H9 (cell line): ENCODE results near the gene NDUFB8. TPM values are rescaled to one million over a fixed set of nuclear protein-coding genes. Genes with fewer than 3 reads are reported as not detected.

ENCODE experiments used
- DNase-seq: peaks from one replicate; pipeline ENCODE4 v3.0.0-alpha.2; 2017
- H2AFZ ChIP-seq: one replicate; pipeline ENCODE4 v1.6.1; 2013; ENCODE audit warnings: mild to moderate bottlenecking, low read length, control low read depth, moderate library complexity
- H2AK5ac ChIP-seq: 2 replicates; pipeline ENCODE4 v1.6.1; 2013; ENCODE audit warnings: low read length, control low read depth, mixed read lengths; ENCODE audit not compliant: insufficient read length
- H2BK120ac ChIP-seq: one replicate; pipeline ENCODE4 v1.6.1; 2013; ENCODE audit warnings: low read depth, mild to moderate bottlenecking, low read length, control low read depth, inconsistent platforms; ENCODE audit not compliant: poor library complexity, severe bottlenecking
- H2BK12ac ChIP-seq: 2 replicates; pipeline ENCODE4 v1.6.1; 2013; ENCODE audit warnings: low read length, control low read depth, mixed read lengths, low read depth; ENCODE audit not compliant: insufficient read length
- H2BK15ac ChIP-seq: 2 replicates; pipeline ENCODE4 v1.6.1; 2013; ENCODE audit warnings: low read depth, low read length, control low read depth
- H2BK20ac ChIP-seq: one replicate; pipeline ENCODE4 v1.6.1; 2013; ENCODE audit warnings: low read depth, mild to moderate bottlenecking, low read length, control low read depth, inconsistent platforms; ENCODE audit not compliant: poor library complexity, severe bottlenecking
- H2BK5ac ChIP-seq: 2 replicates; pipeline ENCODE4 v1.6.1; 2013; ENCODE audit warnings: low read length, control low read depth, mixed read lengths; ENCODE audit not compliant: insufficient read length
- H3K14ac ChIP-seq: 2 replicates; pipeline ENCODE4 v1.6.1; 2013; ENCODE audit warnings: low read length, control low read depth; ENCODE audit not compliant: insufficient read depth
- H3K18ac ChIP-seq: 2 replicates; pipeline ENCODE4 v1.6.1; 2013; ENCODE audit warnings: low read depth, mild to moderate bottlenecking, mixed read lengths, low read length, control low read depth; ENCODE audit not compliant: insufficient read length
- H3K23ac ChIP-seq: 2 replicates; pipeline ENCODE4 v1.6.1; 2013; ENCODE audit warnings: low read length, control low read depth, mixed read lengths, low read depth; ENCODE audit not compliant: insufficient read length
- H3K23me2 ChIP-seq: 2 replicates; pipeline ENCODE4 v1.6.1; 2013; ENCODE audit warnings: low read depth, mild to moderate bottlenecking, mixed read lengths, low read length, control low read depth; ENCODE audit not compliant: insufficient read length, poor library complexity, severe bottlenecking
- H3K27ac ChIP-seq: 2 replicates; pipeline ENCODE4 v1.5.1; 2013; ENCODE audit warnings: low read length, control low read depth, mixed read lengths, low read depth; ENCODE audit not compliant: insufficient read length
- H3K27me3 ChIP-seq: 2 replicates; pipeline ENCODE4 v1.6.1; 2013; ENCODE audit warnings: low read length, control low read depth, inconsistent platforms; ENCODE audit not compliant: insufficient read depth
- H3K4ac ChIP-seq: 2 replicates; pipeline ENCODE4 v1.6.1; 2013; ENCODE audit warnings: low read depth, mild to moderate bottlenecking, control low read depth, inconsistent platforms, low read length, moderate library complexity
- H3K4me1 ChIP-seq: 2 replicates; pipeline ENCODE4 v1.6.1; 2013; ENCODE audit warnings: low read length, control low read depth, inconsistent platforms; ENCODE audit not compliant: insufficient read depth
- H3K4me2 ChIP-seq: 2 replicates; pipeline ENCODE4 v1.6.1; 2013; ENCODE audit warnings: low read length, control low read depth, mixed read lengths; ENCODE audit not compliant: insufficient read length, insufficient read depth
- H3K56ac ChIP-seq: 2 replicates; pipeline ENCODE4 v1.6.1; 2013; ENCODE audit warnings: low read depth, mild to moderate bottlenecking, mixed read lengths, low read length, control low read depth; ENCODE audit not compliant: insufficient read length
- H3K79me1 ChIP-seq: 2 replicates; pipeline ENCODE4 v1.6.1; 2013; ENCODE audit warnings: low read depth, mild to moderate bottlenecking, moderate library complexity, low read length, control low read depth, inconsistent platforms; ENCODE audit not compliant: insufficient read depth, poor library complexity, severe bottlenecking
- H3K79me2 ChIP-seq: 2 replicates; pipeline ENCODE4 v1.6.1; 2013; ENCODE audit warnings: low read length, control low read depth, inconsistent platforms; ENCODE audit not compliant: insufficient read depth
- H3K9ac ChIP-seq: 2 replicates; pipeline ENCODE4 v1.6.1; 2013; ENCODE audit warnings: low read length, control low read depth, mixed read lengths; ENCODE audit not compliant: insufficient read length; ENCODE audit errors: extremely low read depth
- H3K9me3 ChIP-seq: one replicate; pipeline ENCODE4 v1.6.1; 2013; ENCODE audit warnings: low read depth, low read length, inconsistent platforms; ENCODE audit not compliant: control insufficient read depth
- H3T11ph ChIP-seq: one replicate; pipeline ENCODE4 v1.6.1; 2013; ENCODE audit warnings: mild to moderate bottlenecking, low read length, control low read depth, inconsistent platforms
- H4K20me1 ChIP-seq: one replicate; pipeline ENCODE4 v1.6.1; 2013; ENCODE audit not compliant: control insufficient read depth, insufficient read length, insufficient read depth
- H4K5ac ChIP-seq: 2 replicates; pipeline ENCODE4 v1.6.1; 2013; ENCODE audit warnings: low read depth, mild to moderate bottlenecking, mixed read lengths, low read length, control low read depth; ENCODE audit not compliant: insufficient read length
- H4K8ac ChIP-seq: replicated peaks from 2 replicates; pipeline ENCODE4 v1.6.1; 2013; ENCODE audit warnings: low read length, control low read depth, mixed read lengths, low read depth; ENCODE audit not compliant: insufficient read length
- H4K91ac ChIP-seq: 2 replicates; pipeline ENCODE4 v1.6.1; 2013; ENCODE audit warnings: low read depth, mild to moderate bottlenecking, moderate library complexity, mixed read lengths, low read length, control low read depth; ENCODE audit not compliant: insufficient read length
- H3K27ac Mint-ChIP-seq, 3 experiments: 2 replicates in 2 of 3; 3 replicates in 1 of 3; pipeline ENCODE4 v1.8.0; 2020 to 2021; ENCODE audit warnings: mixed read lengths in 3 of 3, mild to moderate bottlenecking in 1 of 3, moderate library complexity in 1 of 3
- H3K27me3 Mint-ChIP-seq: 2 replicates; pipeline ENCODE4 v1.8.0; 2021; ENCODE audit warnings: low read depth, mild to moderate bottlenecking, moderate library complexity, mixed read lengths
- H3K36me3 Mint-ChIP-seq, 3 experiments: 2 replicates in 2 of 3; 3 replicates in 1 of 3; pipeline ENCODE4 v1.8.0; 2020 to 2021; ENCODE audit warnings: low read depth in 3 of 3, mixed read lengths in 3 of 3; ENCODE audit not compliant: insufficient read depth in 1 of 3
- H3K4me1 Mint-ChIP-seq, 2 experiments: 2 replicates each; pipeline ENCODE4 v1.8.0; 2020; ENCODE audit warnings: mixed read lengths in 2 of 2
- H3K4me3 Mint-ChIP-seq, 2 experiments: 2 replicates in 1 of 2; 3 replicates in 1 of 2; pipeline ENCODE4 v1.8.0; 2020 to 2021; ENCODE audit warnings: mild to moderate bottlenecking in 2 of 2, mixed read lengths in 2 of 2, moderate library complexity in 1 of 2
- H3K9me3 Mint-ChIP-seq, 2 experiments: 2 replicates in 1 of 2; 3 replicates in 1 of 2; pipeline ENCODE4 v1.8.0; 2020; ENCODE audit warnings: mild to moderate bottlenecking in 2 of 2, mixed read lengths in 2 of 2, moderate library complexity in 1 of 2
- WGBS: extraction: QIAGEN DNeasy Blood & Tissue Kit; methylation state at CpG from one replicate; pipeline ENCODE4 v1.1.7; 2013; ENCODE audit warnings: missing lambda C conversion rate, low lambda C conversion rate, mixed read lengths; ENCODE audit not compliant: insufficient read length; ENCODE audit errors: extremely low coverage; 5-methylcytosine and 5-hydroxymethylcytosine counted together
- total RNA-seq: library from RNA; stranded (reverse); gene quantifications from 2 replicates; pipeline ENCODE4 v1.2.1, GENCODE V29; 2021
- TF ChIP-seq, protein P1 (sequence below): fragments of 200-600 bp; sonication (generic); conservative IDR thresholded peaks from 3 replicates; pipeline ENCODE4 v1.8.0; 2021; ENCODE audit warnings: antibody characterized with exemption, mild to moderate bottlenecking

Gene NDUFB8
- total RNA-seq, 1 experiment from 2014 or later: 205 TPM

DNA sequence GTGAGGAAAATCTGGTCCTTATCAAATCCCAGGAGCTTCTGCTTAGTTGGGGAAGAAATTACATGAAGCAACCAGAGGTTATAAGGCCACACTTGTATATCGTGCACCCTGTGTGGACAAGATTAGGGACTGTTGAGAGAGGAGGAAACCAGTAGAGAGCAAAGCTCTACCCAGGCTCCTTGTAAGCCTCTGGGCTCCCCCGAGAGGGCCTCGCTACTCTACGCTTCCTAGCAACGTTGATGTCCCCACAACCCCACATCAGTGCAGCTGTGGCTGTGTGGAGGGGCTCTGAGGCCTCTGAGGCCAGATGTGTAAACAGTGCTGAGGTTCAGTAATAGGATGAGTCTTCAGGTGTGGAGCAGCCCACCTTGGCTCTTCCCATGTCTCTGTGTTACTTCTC, 22.1 kb upstream of the NDUFB8 start:
- Mint-ChIP-seq H3K4me3 (no peak overlapping the region), H3K4me1 (no peaks in the 10 kb centered on the region), H3K9me3 (no peaks in the 10 kb centered on the region), H3K27me3 (peaks cover 2% of the 10 kb centered on the region; the same call in 1 of the 2 replicates), H3K36me3 (peaks cover 24 to 56% (median 40%) of the 10 kb centered on the region in 3 experiments), H3K27ac (no peak overlapping the region)
- no peak overlapping the region for H4K91ac ChIP-seq
- H4K20me1 ChIP-seq: no peaks in the 10 kb centered on the region
- no peak overlapping the region for H2BK12ac ChIP-seq
- H3K4me1 ChIP-seq: no peaks in the 10 kb centered on the region
- H3K4ac ChIP-seq: no peak overlapping the region
- no peak overlapping the region for H2AK5ac ChIP-seq
- H3K79me2 ChIP-seq: no peaks in the 10 kb centered on the region
- no peak overlapping the region for H3K27ac ChIP-seq
- no peaks in the 10 kb centered on the region for H3K79me1 ChIP-seq
- TF ChIP-seq, protein P1, sequence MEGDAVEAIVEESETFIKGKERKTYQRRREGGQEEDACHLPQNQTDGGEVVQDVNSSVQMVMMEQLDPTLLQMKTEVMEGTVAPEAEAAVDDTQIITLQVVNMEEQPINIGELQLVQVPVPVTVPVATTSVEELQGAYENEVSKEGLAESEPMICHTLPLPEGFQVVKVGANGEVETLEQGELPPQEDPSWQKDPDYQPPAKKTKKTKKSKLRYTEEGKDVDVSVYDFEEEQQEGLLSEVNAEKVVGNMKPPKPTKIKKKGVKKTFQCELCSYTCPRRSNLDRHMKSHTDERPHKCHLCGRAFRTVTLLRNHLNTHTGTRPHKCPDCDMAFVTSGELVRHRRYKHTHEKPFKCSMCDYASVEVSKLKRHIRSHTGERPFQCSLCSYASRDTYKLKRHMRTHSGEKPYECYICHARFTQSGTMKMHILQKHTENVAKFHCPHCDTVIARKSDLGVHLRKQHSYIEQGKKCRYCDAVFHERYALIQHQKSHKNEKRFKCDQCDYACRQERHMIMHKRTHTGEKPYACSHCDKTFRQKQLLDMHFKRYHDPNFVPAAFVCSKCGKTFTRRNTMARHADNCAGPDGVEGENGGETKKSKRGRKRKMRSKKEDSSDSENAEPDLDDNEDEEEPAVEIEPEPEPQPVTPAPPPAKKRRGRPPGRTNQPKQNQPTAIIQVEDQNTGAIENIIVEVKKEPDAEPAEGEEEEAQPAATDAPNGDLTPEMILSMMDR: no peak
- no peak overlapping the region for H2BK5ac ChIP-seq
- H3K4me2 ChIP-seq: no peak overlapping the region
- H2BK20ac ChIP-seq: no peak overlapping the region
- no peaks in the 10 kb centered on the region for H3K27me3 ChIP-seq
- no peak overlapping the region for H3K9ac ChIP-seq
- no peak overlapping the region for H4K8ac ChIP-seq
- H2AFZ ChIP-seq: no peak overlapping the region
- no peak overlapping the region for H3K56ac ChIP-seq
- WGBS: no CpG with 5 or more reads among the region's 5 CpGs
- H2BK120ac ChIP-seq: no peak overlapping the region
- no peaks in the 10 kb centered on the region for H3K23me2 ChIP-seq
- H4K5ac ChIP-seq: no peak overlapping the region
- DNase-seq: no peak
- no peak overlapping the region for H3K14ac ChIP-seq
- H3K9me3 ChIP-seq: no peaks in the 10 kb centered on the region
- no peak overlapping the region for H3K18ac ChIP-seq
- H3K23ac ChIP-seq: no peak overlapping the region
- no peak overlapping the region for H3T11ph ChIP-seq
- no peak overlapping the region for H2BK15ac ChIP-seq
